Tibial nerve (tissue), 3 donors: ENCODE measurements around the gene CCNQ.

Source experiments
- POLR2A ChIP-seq, 2 donors: fragments of 450-650 bp; IDR thresholded peaks; one replicate each; pipeline ENCODE4 v1.6.1; 2017; ENCODE audit warnings: antibody characterized with exemption in 2 of 2, mild to moderate bottlenecking in 2 of 2, moderate library complexity in 2 of 2
- TF ChIP-seq, protein P1 (sequence below), 5 experiments: fragments of 200-600 bp in 3 of 5; fragments of 450-650 bp in 2 of 5; sonication (generic) in 3 of 5; IDR thresholded peaks; one replicate each; pipeline ENCODE4 v1.5.1; 2016 to 2019; ENCODE audit warnings: antibody characterized with exemption in 5 of 5, mild to moderate bottlenecking in 3 of 5, moderate library complexity in 2 of 5

- TF ChIP-seq, protein P1, sequence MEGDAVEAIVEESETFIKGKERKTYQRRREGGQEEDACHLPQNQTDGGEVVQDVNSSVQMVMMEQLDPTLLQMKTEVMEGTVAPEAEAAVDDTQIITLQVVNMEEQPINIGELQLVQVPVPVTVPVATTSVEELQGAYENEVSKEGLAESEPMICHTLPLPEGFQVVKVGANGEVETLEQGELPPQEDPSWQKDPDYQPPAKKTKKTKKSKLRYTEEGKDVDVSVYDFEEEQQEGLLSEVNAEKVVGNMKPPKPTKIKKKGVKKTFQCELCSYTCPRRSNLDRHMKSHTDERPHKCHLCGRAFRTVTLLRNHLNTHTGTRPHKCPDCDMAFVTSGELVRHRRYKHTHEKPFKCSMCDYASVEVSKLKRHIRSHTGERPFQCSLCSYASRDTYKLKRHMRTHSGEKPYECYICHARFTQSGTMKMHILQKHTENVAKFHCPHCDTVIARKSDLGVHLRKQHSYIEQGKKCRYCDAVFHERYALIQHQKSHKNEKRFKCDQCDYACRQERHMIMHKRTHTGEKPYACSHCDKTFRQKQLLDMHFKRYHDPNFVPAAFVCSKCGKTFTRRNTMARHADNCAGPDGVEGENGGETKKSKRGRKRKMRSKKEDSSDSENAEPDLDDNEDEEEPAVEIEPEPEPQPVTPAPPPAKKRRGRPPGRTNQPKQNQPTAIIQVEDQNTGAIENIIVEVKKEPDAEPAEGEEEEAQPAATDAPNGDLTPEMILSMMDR (IDR thresholded peaks at IDR 0.05), result no peak
- no peak for TF ChIP-seq POLR2A (IDR thresholded peaks at IDR 0.05)
Observed at GRCh38 chrX:153596981-153597750, 1.8 kb downstream of the CCNQ start.
